Breast epithelium (tissue), 3 donors: ENCODE results near the gene ZNF208.

ENCODE experiments used
- CTCF ChIP-seq, 3 donors: fragments of 450-650 bp; IDR thresholded peaks; one replicate each; pipeline ENCODE4 v1.5.1; 2016 to 2017; ENCODE audit warnings: antibody characterized with exemption in 3 of 3, mild to moderate bottlenecking in 3 of 3, moderate library complexity in 3 of 3
- POLR2AphosphoS5 ChIP-seq, 3 donors: sonication (generic); formaldehyde crosslinking; IDR thresholded peaks; one replicate each; pipeline ENCODE4 v1.6.1; 2017; ENCODE audit warnings: antibody characterized with exemption in 3 of 3

DNA sequence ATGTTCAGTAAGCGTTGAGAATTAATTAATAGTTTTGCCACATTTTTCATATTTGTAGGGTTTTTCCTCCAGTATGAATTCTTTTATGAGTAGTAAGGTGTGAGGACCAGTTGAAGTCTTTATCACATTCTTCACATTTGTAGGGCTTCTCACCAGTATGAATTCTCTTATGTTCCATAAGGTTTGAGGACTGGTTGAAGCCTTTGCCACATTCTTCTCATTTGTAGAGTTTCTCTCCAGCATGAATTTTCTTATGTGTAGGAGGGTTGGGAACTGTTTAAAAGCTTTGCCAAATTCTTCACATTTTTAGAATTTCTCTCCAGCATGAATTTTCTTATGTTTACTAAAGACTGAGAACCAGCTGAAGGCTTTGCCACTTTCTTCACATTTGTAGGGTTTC lies 40.3 kb downstream of the ZNF208 start:
- TF ChIP-seq CTCF (IDR thresholded peaks at IDR 0.05) (no peak), POLR2AphosphoS5 (IDR thresholded peaks at IDR 0.05) (no peak)
